Effector memory CD8-positive, alpha-beta T cell (primary cell): ENCODE data around the gene ERC1.
"Not testable (repeated sequence)": the region's sequence is repeated elsewhere in the genome, so short reads cannot be mapped to it uniquely, and the experiment has no call there.

Experiments
- ATAC-seq: fragments of 150-1000 bp; cut with Tn5 transposase; replicated peaks from 2 replicates; pipeline ENCODE4 v1.10.0; 2021; ENCODE audit warnings: mild to moderate bottlenecking, moderate library complexity
- DNase-seq, 3 experiments: peaks; one replicate each; pipeline ENCODE4 v3.0.0; 2021
- H3K27ac Mint-ChIP-seq, 2 donors: one replicate each; pipeline ENCODE4 v1.8.0; 2022; ENCODE audit warnings: mild to moderate bottlenecking in 2 of 2, mixed read lengths in 2 of 2, moderate library complexity in 2 of 2
- H3K27me3 Mint-ChIP-seq, 2 donors: one replicate each; pipeline ENCODE4 v1.8.0; 2022; ENCODE audit warnings: mixed read lengths in 2 of 2
- H3K36me3 Mint-ChIP-seq: one replicate; pipeline ENCODE4 v1.8.0; 2022; ENCODE audit warnings: mild to moderate bottlenecking, moderate library complexity, mixed read lengths; ENCODE audit not compliant: insufficient read depth
- H3K4me1 Mint-ChIP-seq, 2 donors: one replicate each; pipeline ENCODE4 v1.8.0; 2022; ENCODE audit warnings: low read depth in 2 of 2, mixed read lengths in 2 of 2
- H3K4me3 Mint-ChIP-seq, 2 donors: one replicate each; pipeline ENCODE4 v1.8.0; 2022; ENCODE audit warnings: mild to moderate bottlenecking in 2 of 2, mixed read lengths in 2 of 2, moderate library complexity in 2 of 2
- H3K9me3 Mint-ChIP-seq, 2 donors: one replicate each; pipeline ENCODE4 v1.8.0; 2022; ENCODE audit warnings: mixed read lengths in 2 of 2

The ERC1 gene

DNA sequence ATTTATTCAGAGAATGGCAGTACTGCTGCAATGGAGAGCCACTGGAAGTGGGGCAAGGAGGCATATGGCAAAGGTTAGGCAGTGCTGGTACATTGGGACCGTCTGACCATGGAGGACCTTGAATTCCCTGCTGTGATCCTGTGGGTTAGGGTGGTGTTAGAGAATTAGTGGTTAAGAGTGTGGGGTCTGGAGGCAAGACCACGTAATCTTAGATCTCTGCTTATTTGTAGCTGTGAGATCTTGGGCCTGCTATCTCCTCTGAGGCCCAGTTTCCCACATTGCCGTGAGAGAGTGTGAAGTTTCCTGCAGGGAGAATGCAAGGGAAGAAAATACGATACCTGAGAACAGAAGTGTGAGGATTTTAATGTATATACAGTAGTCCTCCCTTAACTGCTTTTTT lies 147.7 kb downstream of the ERC1 start:
- H3K4me1 Mint-ChIP-seq = no peaks in the 10 kb centered on the region
- H3K9me3 Mint-ChIP-seq = no peaks in the 10 kb centered on the region
- H3K27ac Mint-ChIP-seq = peak overlapping the region in 1 of 2 donors; percentile 11
- DNase-seq (no peak), ATAC-seq (no peak)
- H3K4me3 Mint-ChIP-seq = no peak overlapping the region
- H3K36me3 Mint-ChIP-seq = no peaks in the 10 kb centered on the region
- no peaks in the 10 kb centered on the region for H3K27me3 Mint-ChIP-seq

DNA sequence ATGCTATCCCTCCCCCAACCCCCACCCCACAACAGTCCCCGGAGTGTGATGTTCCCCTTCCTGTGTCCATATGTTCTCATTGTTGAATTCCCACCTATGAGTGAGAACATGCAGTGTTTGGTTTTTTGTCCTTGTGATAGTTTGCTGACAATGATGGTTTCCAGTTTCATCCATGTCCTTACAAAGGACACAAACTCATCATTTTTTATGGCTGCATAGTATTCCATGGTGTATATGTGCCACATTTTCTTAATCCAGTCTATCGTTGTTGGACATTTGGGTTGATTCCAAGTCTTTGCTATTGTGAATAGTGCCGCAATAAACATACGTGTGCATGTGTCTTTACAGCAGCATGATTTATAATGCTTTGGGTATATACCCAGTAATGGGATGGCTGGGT lies 155.7 kb downstream of the ERC1 start:
- H3K4me3 Mint-ChIP-seq, DNase-seq, H3K4me1 Mint-ChIP-seq, H3K9me3 Mint-ChIP-seq, ATAC-seq, H3K27me3 Mint-ChIP-seq, H3K36me3 Mint-ChIP-seq, H3K27ac Mint-ChIP-seq: not testable (repeated sequence)

- Mint-ChIP-seq H3K27ac (no peak overlapping the region), H3K9me3 (no peaks in the 10 kb centered on the region), H3K27me3 (no peaks in the 10 kb centered on the region), H3K36me3 (peaks cover 7% of the 10 kb centered on the region), H3K4me3 (no peak overlapping the region), H3K4me1 (peaks cover 0 to 9% of the 10 kb centered on the region in 2 donors)
- DNase-seq = no peak
- ATAC-seq = no peak
Measured at GRCh38 chr12:1147821-1148220, 156.8 kb downstream of the ERC1 start.

GRCh38 chr12:1157046-1157445 lies 166.0 kb downstream of the ERC1 start:
- Mint-ChIP-seq H3K27ac (no peak overlapping the region), H3K36me3 (no peaks in the 10 kb centered on the region), H3K4me1 (peaks cover 0 to 4% of the 10 kb centered on the region in 2 donors), H3K9me3 (no peaks in the 10 kb centered on the region), H3K27me3 (no peaks in the 10 kb centered on the region), H3K4me3 (no peak overlapping the region)
- DNase-seq (no peak), ATAC-seq (no peak)

- Mint-ChIP-seq H3K27me3 (no peaks in the 10 kb centered on the region), H3K9me3 (no peaks in the 10 kb centered on the region), H3K27ac (no peak overlapping the region), H3K36me3 (no peaks in the 10 kb centered on the region), H3K4me1 (peaks cover 6 to 11% of the 10 kb centered on the region in 2 donors), H3K4me3 (no peak overlapping the region)
- ATAC-seq = no peak
- DNase-seq = no peak
Measured at GRCh38 chr12:1161197-1161596, 170.2 kb downstream of the ERC1 start.

- no peak overlapping the region for H3K27ac Mint-ChIP-seq
Measured at GRCh38 chr12:1162081-1162760, 171.2 kb downstream of the ERC1 start.

GRCh38 chr12:1167784-1168183 lies 176.8 kb downstream of the ERC1 start:
- DNase-seq (no peak), ATAC-seq (no peak)
- Mint-ChIP-seq H3K27me3 (no peaks in the 10 kb centered on the region), H3K9me3 (no peaks in the 10 kb centered on the region), H3K27ac (no peak overlapping the region), H3K4me3 (no peak overlapping the region), H3K4me1 (peaks cover 4 to 8% of the 10 kb centered on the region in 2 donors), H3K36me3 (peaks cover 8% of the 10 kb centered on the region)

More at GRCh38 chr12:1162081-1162760, 171.2 kb downstream of the ERC1 start:
- H3K4me1 Mint-ChIP-seq = peaks cover 6 to 11% of the 10 kb centered on the region in 2 donors
- no peak overlapping the region for H3K4me3 Mint-ChIP-seq
- H3K27me3 Mint-ChIP-seq = no peaks in the 10 kb centered on the region
- H3K9me3 Mint-ChIP-seq = no peaks in the 10 kb centered on the region
- DNase-seq (no peak), ATAC-seq (no peak)
- no peaks in the 10 kb centered on the region for H3K36me3 Mint-ChIP-seq

DNA sequence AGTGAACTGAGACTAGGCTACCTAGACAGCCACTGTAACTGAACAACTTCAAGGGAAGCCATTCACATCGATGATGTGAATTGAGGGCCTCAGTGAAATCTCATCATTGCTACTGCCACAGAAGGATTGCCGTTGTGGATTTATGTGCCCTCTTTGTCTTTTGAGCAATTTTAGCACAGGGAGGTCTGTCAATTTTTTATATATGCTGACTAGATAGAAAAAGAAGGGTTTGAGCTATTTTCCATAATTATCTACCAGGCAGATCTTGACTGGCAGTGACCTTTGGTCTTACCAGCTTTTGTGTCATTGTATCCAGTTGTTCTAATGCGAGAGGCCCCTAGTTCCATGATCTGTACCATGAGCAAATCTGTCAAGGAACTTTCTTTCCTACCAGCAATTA lies 179.4 kb downstream of the ERC1 start:
- H3K4me3 Mint-ChIP-seq = no peak overlapping the region
- H3K27me3 Mint-ChIP-seq = no peaks in the 10 kb centered on the region
- H3K27ac Mint-ChIP-seq = no peak overlapping the region
- no peaks in the 10 kb centered on the region for H3K9me3 Mint-ChIP-seq
- DNase-seq (no peak), ATAC-seq (no peak)
- peaks cover 8% of the 10 kb centered on the region for H3K36me3 Mint-ChIP-seq
- H3K4me1 Mint-ChIP-seq = peaks cover 0 to 4% of the 10 kb centered on the region in 2 donors

- Mint-ChIP-seq H3K36me3 (peaks cover 11% of the 10 kb centered on the region), H3K27ac (peak overlapping the region in 1 of 2 donors; percentile 69), H3K4me1 (no peaks in the 10 kb centered on the region), H3K9me3 (no peaks in the 10 kb centered on the region), H3K4me3 (no peak overlapping the region), H3K27me3 (no peaks in the 10 kb centered on the region)
- ATAC-seq = no peak
- DNase-seq = no peak
Measured at GRCh38 chr12:1171657-1172408, 180.8 kb downstream of the ERC1 start.

DNA sequence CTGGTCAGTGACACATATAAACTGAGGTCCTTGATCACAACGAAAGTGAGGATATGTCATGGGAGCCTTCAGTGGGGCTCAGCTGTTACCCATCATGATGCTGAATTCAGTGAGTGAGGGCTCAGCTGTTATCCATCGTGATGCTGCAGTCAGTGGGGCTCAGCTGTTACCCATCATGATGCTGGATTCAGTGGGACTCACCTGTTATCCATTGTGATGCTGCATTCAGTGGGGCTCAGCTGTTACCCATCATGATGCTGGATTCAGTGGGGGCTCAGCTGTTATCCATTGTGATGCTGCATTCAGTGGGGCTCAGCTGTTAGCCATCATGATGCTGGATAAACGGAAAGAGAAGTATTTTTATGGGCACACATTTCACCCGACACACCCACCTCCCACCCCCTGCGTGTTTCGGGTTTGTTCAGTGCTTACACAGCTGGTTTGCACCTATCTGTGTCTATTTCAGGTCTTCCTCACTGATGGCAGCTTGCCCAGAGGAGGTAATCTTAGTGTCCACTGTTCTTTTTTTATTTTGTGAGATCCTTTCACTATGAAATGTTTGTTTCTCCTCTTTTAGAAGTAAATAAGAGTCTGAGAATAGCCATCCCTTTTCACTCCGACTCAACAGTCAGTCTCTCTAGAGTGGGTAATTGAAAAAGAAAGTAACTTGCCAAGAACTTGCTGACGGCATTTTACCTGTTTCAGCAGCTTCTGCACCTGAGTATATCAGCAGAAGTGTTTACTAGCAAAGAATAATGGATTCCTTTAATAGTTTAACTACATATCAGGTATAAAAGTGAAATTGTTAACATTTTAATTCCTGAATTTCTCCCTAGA lies 183.0 kb downstream of the ERC1 start:
- no peaks in the 10 kb centered on the region for H3K27me3 Mint-ChIP-seq
- peak overlapping the region in 1 of 2 donors; percentile 19 for H3K27ac Mint-ChIP-seq
- H3K36me3 Mint-ChIP-seq = peaks cover 4% of the 10 kb centered on the region
- no peak for ATAC-seq
- peaks cover 0 to 2% of the 10 kb centered on the region in 2 donors for H3K9me3 Mint-ChIP-seq
- no peaks in the 10 kb centered on the region for H3K4me1 Mint-ChIP-seq
- no peak for DNase-seq
- H3K4me3 Mint-ChIP-seq = peak overlapping the region in 1 of 2 donors; percentile 41

DNA sequence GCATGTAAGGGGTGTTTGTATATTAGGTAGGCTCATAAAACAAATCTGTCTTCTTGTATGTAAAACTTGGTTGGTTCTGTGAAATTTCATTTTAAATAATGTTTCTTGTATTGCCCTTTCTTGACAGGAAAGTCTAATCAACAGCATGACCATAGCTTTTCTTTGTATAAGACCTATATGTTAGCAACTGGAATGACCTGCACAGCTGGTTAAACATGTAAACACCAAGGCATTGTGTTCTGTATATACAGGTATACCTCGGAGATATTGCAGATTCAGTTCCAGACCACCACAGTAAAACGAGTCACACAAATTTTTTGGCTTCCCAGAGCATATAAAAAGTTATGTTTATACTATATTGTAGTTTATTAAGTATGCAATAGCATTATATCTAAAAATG lies 183.6 kb downstream of the ERC1 start:
- peaks cover 4% of the 10 kb centered on the region for H3K36me3 Mint-ChIP-seq
- no peak overlapping the region for H3K4me3 Mint-ChIP-seq
- H3K9me3 Mint-ChIP-seq = peaks cover 0 to 2% of the 10 kb centered on the region in 2 donors
- H3K27ac Mint-ChIP-seq = peak overlapping the region in 1 of 2 donors; percentile 19
- no peak for ATAC-seq
- H3K27me3 Mint-ChIP-seq = no peaks in the 10 kb centered on the region
- no peak for DNase-seq
- no peaks in the 10 kb centered on the region for H3K4me1 Mint-ChIP-seq

GRCh38 chr12:1176191-1176590 lies 185.2 kb downstream of the ERC1 start:
- Mint-ChIP-seq H3K36me3 (peaks cover 4% of the 10 kb centered on the region), H3K27me3 (no peaks in the 10 kb centered on the region), H3K27ac (no peak overlapping the region), H3K4me3 (no peak overlapping the region), H3K9me3 (peaks cover 0 to 2% of the 10 kb centered on the region in 2 donors), H3K4me1 (no peaks in the 10 kb centered on the region)
- ATAC-seq (no peak), DNase-seq (no peak)

GRCh38 chr12:1179128-1179527 lies 188.1 kb downstream of the ERC1 start:
- H3K27ac Mint-ChIP-seq = no peak overlapping the region
- no peak for ATAC-seq
- H3K4me3 Mint-ChIP-seq = no peak overlapping the region
- H3K27me3 Mint-ChIP-seq = no peaks in the 10 kb centered on the region
- no peak for DNase-seq
- H3K9me3 Mint-ChIP-seq = peaks cover 0 to 2% of the 10 kb centered on the region in 2 donors
- peaks cover 19% of the 10 kb centered on the region for H3K36me3 Mint-ChIP-seq
- no peaks in the 10 kb centered on the region for H3K4me1 Mint-ChIP-seq
